Astrocyte of the cerebellum (primary cell): ENCODE results near the gene USP31.
A peak's percentile ranks its signal among the peaks of the same experiment; 100 is the strongest.

Experiments
- DNase-seq: peaks from one replicate; pipeline ENCODE4 v3.0.0-alpha.2; 2011; ENCODE audit warnings: low read depth
- H3K4me3 ChIP-seq: 2 replicates; pipeline ENCODE4 v1.5.1; 2011; ENCODE audit warnings: mild to moderate bottlenecking, low read depth, low read length, moderate library complexity
- in situ Hi-C: cut with HindIII; loops from 2 replicates; pipeline ENCODE4 v1.10.0; 2017; ENCODE audit warnings: low sequenced_read_pairs
- TF ChIP-seq, protein P1 (sequence below): IDR thresholded peaks from 2 replicates; pipeline ENCODE4 v1.5.1; 2012; ENCODE audit warnings: low read length, low read depth, moderate library complexity, mild to moderate bottlenecking; ENCODE audit errors: missing control alignments

The USP31 gene, protein sequence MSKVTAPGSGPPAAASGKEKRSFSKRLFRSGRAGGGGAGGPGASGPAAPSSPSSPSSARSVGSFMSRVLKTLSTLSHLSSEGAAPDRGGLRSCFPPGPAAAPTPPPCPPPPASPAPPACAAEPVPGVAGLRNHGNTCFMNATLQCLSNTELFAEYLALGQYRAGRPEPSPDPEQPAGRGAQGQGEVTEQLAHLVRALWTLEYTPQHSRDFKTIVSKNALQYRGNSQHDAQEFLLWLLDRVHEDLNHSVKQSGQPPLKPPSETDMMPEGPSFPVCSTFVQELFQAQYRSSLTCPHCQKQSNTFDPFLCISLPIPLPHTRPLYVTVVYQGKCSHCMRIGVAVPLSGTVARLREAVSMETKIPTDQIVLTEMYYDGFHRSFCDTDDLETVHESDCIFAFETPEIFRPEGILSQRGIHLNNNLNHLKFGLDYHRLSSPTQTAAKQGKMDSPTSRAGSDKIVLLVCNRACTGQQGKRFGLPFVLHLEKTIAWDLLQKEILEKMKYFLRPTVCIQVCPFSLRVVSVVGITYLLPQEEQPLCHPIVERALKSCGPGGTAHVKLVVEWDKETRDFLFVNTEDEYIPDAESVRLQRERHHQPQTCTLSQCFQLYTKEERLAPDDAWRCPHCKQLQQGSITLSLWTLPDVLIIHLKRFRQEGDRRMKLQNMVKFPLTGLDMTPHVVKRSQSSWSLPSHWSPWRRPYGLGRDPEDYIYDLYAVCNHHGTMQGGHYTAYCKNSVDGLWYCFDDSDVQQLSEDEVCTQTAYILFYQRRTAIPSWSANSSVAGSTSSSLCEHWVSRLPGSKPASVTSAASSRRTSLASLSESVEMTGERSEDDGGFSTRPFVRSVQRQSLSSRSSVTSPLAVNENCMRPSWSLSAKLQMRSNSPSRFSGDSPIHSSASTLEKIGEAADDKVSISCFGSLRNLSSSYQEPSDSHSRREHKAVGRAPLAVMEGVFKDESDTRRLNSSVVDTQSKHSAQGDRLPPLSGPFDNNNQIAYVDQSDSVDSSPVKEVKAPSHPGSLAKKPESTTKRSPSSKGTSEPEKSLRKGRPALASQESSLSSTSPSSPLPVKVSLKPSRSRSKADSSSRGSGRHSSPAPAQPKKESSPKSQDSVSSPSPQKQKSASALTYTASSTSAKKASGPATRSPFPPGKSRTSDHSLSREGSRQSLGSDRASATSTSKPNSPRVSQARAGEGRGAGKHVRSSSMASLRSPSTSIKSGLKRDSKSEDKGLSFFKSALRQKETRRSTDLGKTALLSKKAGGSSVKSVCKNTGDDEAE (N-terminal part only)

DNA sequence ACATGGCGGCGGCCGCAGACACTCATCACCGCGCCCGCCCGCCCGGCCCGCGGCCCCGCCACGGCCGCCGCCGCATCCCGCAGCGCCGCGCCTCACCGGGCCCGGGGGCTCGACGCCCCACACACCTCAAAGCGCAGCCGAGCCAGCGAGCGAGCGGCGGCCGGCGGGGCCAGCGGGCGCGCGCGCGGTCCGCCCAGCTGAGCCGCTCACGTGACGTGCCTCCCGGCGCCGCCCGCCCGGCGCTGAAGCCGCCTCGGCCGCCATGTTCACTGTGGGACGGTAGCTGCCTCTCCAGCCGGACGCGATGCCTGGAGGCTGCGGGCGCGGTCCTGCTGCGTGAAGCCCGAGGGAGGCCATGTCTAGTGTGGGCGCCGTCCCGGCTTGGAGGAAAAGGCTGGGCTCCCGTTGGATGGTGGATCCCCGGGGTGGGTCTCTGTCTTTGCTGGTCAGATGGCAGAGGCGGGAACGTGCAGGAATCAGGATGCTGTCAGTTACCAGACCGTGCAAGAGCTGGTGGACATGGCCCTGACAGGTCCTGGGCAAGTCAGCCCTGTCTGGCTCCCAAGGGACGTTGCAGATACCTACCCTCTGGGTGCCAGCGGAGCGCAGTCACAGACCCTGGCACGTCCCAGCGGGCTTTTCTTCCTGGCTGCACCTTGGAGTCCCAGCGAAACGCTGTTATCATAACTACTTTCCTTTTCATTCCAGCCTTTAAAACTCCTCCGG is at the start of gene USP31:
TSS of gene USP31 (minus strand) at position 186 of the 726 bp plus-strand sequence. CDS start at position 4, 182 bp downstream.
- in situ Hi-C loops = no loop called here
- H3K4me3 ChIP-seq = peak within 1 kb of the TSS; percentile 65
- peak; percentile 91 for DNase-seq
- TF ChIP-seq, protein P1, sequence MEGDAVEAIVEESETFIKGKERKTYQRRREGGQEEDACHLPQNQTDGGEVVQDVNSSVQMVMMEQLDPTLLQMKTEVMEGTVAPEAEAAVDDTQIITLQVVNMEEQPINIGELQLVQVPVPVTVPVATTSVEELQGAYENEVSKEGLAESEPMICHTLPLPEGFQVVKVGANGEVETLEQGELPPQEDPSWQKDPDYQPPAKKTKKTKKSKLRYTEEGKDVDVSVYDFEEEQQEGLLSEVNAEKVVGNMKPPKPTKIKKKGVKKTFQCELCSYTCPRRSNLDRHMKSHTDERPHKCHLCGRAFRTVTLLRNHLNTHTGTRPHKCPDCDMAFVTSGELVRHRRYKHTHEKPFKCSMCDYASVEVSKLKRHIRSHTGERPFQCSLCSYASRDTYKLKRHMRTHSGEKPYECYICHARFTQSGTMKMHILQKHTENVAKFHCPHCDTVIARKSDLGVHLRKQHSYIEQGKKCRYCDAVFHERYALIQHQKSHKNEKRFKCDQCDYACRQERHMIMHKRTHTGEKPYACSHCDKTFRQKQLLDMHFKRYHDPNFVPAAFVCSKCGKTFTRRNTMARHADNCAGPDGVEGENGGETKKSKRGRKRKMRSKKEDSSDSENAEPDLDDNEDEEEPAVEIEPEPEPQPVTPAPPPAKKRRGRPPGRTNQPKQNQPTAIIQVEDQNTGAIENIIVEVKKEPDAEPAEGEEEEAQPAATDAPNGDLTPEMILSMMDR = no peak

DNA sequence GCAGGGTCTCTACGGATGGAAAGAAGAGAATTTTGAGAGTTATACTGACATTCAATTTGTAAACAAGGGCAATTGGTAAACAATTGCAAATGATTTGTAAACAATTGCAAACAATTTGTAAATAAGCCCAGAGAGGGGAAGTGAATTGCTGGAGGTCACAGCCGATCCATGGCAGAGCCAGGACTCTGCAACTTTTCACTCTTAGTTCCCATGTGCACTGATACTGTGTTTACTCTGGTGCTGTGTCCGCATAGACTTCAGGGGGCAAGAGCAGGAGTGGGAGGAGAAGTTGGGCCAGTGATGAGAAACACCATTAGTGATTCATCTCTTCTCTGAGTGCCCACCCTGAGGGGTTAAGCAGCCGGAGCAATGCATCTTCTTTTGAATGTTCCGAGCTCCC is 47.3 kb upstream of the USP31 start:
- in situ Hi-C loops = loop anchor here (25.0 kb wide), 1 partner anchor 241 kb away; no protein-coding TSS in a partner anchor
- DNase-seq = no peak
- no peak overlapping the region for H3K4me3 ChIP-seq
- TF ChIP-seq, protein P1 = no peak

DNA sequence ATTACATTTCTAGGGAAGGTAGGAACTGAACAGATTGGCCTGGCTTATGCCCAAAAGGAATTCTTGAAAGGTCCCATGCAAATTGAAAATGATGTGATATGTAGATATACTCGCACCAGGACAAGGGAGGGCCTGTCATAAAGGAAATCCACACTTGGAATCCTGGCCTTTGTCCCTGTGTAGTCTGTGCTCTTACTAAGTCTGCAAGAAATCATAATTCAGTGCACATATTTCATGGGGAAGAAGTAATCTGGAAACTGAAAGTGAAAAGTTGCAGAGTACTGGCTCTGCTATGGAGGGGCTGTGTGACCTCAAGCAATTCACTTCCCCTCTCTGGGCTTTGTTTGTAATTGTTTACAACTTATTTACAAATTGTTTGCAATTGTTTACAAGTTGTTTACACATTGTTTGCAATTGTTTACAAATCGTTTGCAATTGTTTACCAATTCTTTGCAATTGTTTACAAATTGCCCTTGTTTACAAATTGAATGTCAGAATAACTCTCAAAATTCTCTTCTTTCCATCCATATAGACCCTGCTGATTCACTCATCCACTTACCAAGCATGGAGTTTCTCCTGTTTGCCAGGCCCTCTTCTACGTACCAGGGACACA is 46.2 kb upstream of the USP31 start:
- H3K4me3 ChIP-seq = no peak overlapping the region
- TF ChIP-seq, protein P1 = no peak
- in situ Hi-C loops = loop anchor here (25.0 kb wide), 1 partner anchor 242 kb away; no protein-coding TSS in a partner anchor
- DNase-seq = no peak

DNA sequence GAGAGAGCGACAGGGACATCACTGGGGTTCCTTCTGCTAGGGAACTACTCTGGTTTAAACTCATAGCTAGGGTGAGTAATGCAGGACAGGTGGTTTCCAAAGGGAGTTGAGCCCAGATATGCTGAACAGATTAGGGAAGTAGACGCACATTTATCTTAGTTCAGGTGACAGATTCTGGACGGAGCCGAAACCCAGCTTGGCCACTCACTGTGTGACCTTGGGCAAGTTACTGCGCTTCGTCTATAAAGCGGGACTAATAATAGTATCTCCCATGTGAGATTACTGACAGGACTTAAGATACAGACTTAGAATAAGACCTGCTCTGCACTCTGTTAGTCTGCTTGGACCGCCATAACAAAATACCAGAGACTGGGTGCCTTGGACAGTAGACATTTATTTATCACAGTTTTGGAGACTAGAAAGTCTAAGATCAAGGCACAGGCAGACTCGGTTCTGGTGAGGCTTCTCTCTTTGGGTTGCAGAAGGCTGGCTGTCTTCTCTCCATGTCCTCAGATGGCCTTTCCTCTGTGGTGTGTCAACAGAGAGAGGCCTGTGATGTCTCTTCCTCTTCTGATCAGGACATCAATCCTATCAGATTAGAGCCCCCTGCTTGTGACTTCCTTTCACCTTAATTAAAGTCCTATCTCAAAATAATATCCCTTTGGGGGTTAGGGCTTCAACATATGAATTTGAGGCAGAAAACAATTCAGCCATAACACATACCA is 45.4 kb upstream of the USP31 start:
- DNase-seq = no peak
- no peak overlapping the region for H3K4me3 ChIP-seq
- TF ChIP-seq, protein P1 = no peak
- in situ Hi-C loops = loop anchor here (25.0 kb wide), 1 partner anchor 243 kb away; no protein-coding TSS in a partner anchor

DNA sequence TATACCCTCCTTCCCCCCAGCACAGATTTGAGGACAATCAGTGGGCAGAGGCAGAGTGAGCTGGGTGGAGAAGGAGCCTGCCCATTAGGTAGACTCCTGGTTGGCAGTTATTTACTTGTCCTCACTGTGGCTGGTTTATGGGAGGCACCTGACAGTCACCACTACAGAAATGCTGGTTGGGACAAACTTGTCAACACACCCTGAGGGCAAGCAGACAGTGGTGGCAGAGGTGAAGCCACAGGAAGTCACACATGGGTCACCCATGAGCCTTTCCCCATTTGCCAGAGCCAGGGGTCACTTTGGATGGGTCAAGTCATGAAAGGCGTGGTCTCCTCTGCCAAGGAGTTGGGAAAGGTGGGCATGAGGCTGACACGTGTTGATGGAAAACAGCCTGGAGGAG is 39.7 kb upstream of the USP31 start:
- in situ Hi-C loops = loop anchor here (25.0 kb wide), 1 partner anchor 248 kb away; no protein-coding TSS in a partner anchor

More for the DNA sequence above, 39.7 kb upstream of the USP31 start:
- DNase-seq = no peak
- TF ChIP-seq, protein P1 = no peak
- H3K4me3 ChIP-seq = no peak overlapping the region
